Heart left ventricle (tissue), 16 donors: ENCODE data around the gene KRT34. TPM values are rescaled to one million over a fixed set of nuclear protein-coding genes. Genes with fewer than 3 reads are reported as not detected.
"Not testable (repeated sequence)": the region's sequence is repeated elsewhere in the genome, so short reads cannot be mapped to it uniquely, and the experiment has no call there.

Source experiments
- ATAC-seq, 4 donors: fragments of 200-7000 bp; cut with Tn5 transposase; one replicate each; pipeline ENCODE4 v1.9.1; 2020 to 2022; ENCODE audit warnings: moderate library complexity in 4 of 4, mild to moderate bottlenecking in 3 of 4, moderate number of reproducible peaks in 1 of 4
- DNase-seq, 5 donors: peaks; one replicate each; pipeline ENCODE4 v3.0.0-alpha.2; 2020
- H3K27ac ChIP-seq, 12 donors: fragments of 200-600 bp; sonication (generic) in 4 of 12; one replicate each; pipeline versions ENCODE4 v1.5.0 to v1.8.0; 2016 to 2022; ENCODE audit warnings: mild to moderate bottlenecking in 2 of 12
- H3K27me3 ChIP-seq, 9 donors: fragments of 200-600 bp; sonication (generic) in 2 of 9; one replicate each; pipeline versions ENCODE4 v1.5.1 to v1.8.0; 2016 to 2022; ENCODE audit warnings: mild to moderate bottlenecking in 3 of 9
- H3K36me3 ChIP-seq, 9 donors: fragments of 200-600 bp; sonication (generic) in 2 of 9; one replicate each; pipeline versions ENCODE4 v1.5.0 to v1.8.0; 2018 to 2022; ENCODE audit warnings: mild to moderate bottlenecking in 2 of 9
- H3K4me1 ChIP-seq, 12 donors: fragments of 200-600 bp; sonication (generic) in 4 of 12; one replicate each; pipeline versions ENCODE4 v1.5.0 to v1.8.0; 2016 to 2022; ENCODE audit warnings: mild to moderate bottlenecking in 3 of 12
- H3K4me3 ChIP-seq, 12 donors: fragments of 200-600 bp; sonication (generic) in 4 of 12; one replicate each; pipeline versions ENCODE4 v1.5.0 to v1.8.0; 2017 to 2022; ENCODE audit warnings: mild to moderate bottlenecking in 9 of 12, moderate library complexity in 4 of 12
- H3K9me3 ChIP-seq, 12 donors: fragments of 200-600 bp; sonication (generic) in 4 of 12; one replicate each; pipeline versions ENCODE4 v1.5.0 to v1.8.0; 2016 to 2022; ENCODE audit warnings: mild to moderate bottlenecking in 1 of 12
- POLR2A ChIP-seq, 2 donors: fragments of 450-650 bp; IDR thresholded peaks; one replicate each; pipeline ENCODE4 v1.6.1; 2017; ENCODE audit warnings: antibody characterized with exemption in 2 of 2, mild to moderate bottlenecking in 2 of 2, moderate library complexity in 2 of 2
- WGBS, 4 donors: extraction: QIAGEN DNeasy Blood & Tissue Kit in 2 of 4; methylation state at CpG; one replicate each; pipeline versions ENCODE4 v1.1.5 to v1.1.7; 2013 to 2018; 5-methylcytosine and 5-hydroxymethylcytosine counted together
- intact Hi-C, 10 donors: fragments of 100-400 bp; cut with DNase I; formaldehyde crosslinking; loops; one replicate each; pipeline versions ENCODE4 v1.11.1 to v1.14.2; 2022
- long read RNA-seq, 3 donors: library from polyadenylated mRNA; unstranded; transcript quantifications; one replicate each; pipeline ENCODE4 v2.0.0, GENCODE V29; 2020 to 2021
- polyA plus RNA-seq, 2 donors: library from polyadenylated mRNA; stranded (reverse); fragments of 200-250 nt; gene quantifications; one replicate each; pipeline ENCODE4 v1.2.3, GENCODE V29; 2013
- total RNA-seq, 9 donors: library from RNA; depleted of rRNA in 2 of 9; stranded (reverse); fragments of >200 nt in 2 of 9; fragmentation: NEBNext Ultra II Directional in 3 of 9; extraction: Animal tissue kit (Norgen Biotek cat#: 25700) in 3 of 9; gene quantifications; one replicate each; pipeline versions ENCODE4 v1.1.0 to v1.2.4, GENCODE V29; 2016 to 2023
- TF ChIP-seq, protein P1 (sequence below), 12 donors: fragments of 200-600 bp; sonication (generic) in 4 of 12; IDR thresholded peaks; one replicate each; pipeline versions ENCODE4 v1.5.0 to v1.8.0; 2018 to 2022; ENCODE audit warnings: antibody characterized with exemption in 12 of 12, mild to moderate bottlenecking in 5 of 12
- donor health status: ischemic (EF 13 %, LVEDD 7.1; RV severe dilation, severe dysfunction).
- donor health status: healthy with polysubstance abuse.
- donor health status: DM: no; HTN: yes; CAD: no.
- donor health status: DM: no; HTN: no; CAD: no.
- donor health status: ischemic (EF 25% LVEDD 6.9; RV normal size, moderate dysfunction).
- donor health status: ischemic (EF 25% LVEDD 5.7; RV mildly dilated, moderate dysfunction).
- donor health status: healthy.
- donor health status: DM: yes; HTN: yes; CAD: no.
- donor health status: ischemic (EF 35%, LVEDD 5.7; RV mildly dilated, moderate dysfunction).
- donor health status: nonischemic (EF 11% LVEDD 7.7; RV severe dilation, severe dysfunction).
- donor health status: DM: yes; HTN: yes; CAD: no.
- donor health status: PGD.
- donor health status: ischemic (EF 29% LVEDD 5.4; RV normal size, mild dysfunction).
- donor health status: nonischemic (EF 23%, LVEDD 6.1; RV moderate dilation, normal function).

KRT34 gene
- total RNA-seq (not detected), polyA plus RNA-seq (not detected)
- long read RNA-seq, donor 1 = 0 reads
- long read RNA-seq, donor 2 = 0 reads
- long read RNA-seq, donor 3 = 0 reads

DNA sequence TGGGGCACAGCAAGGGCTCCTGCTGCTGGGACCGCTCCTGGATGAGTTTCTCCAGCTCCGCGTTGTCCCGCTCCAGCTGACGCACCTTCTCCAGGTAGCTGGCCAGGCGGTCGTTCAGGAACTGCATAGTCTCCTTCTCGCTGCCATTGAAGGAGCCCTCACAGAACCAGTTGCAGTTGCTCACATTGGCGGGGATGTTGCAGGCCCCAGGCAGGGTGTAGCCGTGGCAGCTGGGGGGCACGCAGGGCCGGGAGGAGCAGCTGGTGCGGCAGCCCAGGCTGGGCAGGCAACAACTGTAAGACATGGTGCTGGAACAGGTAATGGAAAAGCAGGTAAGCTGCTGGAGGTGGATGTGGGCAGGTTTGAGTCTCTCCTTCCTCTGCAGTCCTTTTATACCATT, at the start of gene KRT34:
Gene KRT34 (minus strand): TSS at position 364 of the 400 bp plus-strand sequence. CDS start 60 bp downstream, at position 304.
- H3K4me3 ChIP-seq, H3K27me3 ChIP-seq, H3K27ac ChIP-seq, ATAC-seq, H3K4me1 ChIP-seq, H3K36me3 ChIP-seq, intact Hi-C loops, DNase-seq: not testable (repeated sequence)
- 87 to 90% (median 89%) methylated on average over 12 to 13 of the region's 13 CpGs for WGBS, 4 donors
- peaks cover 0 to 21% (median 12%) of the 10 kb centered on the region in 12 donors for H3K9me3 ChIP-seq

- H3K4me3 ChIP-seq, intact Hi-C loops, H3K4me1 ChIP-seq, ATAC-seq, H3K27ac ChIP-seq, H3K36me3 ChIP-seq, DNase-seq, H3K9me3 ChIP-seq: not testable (repeated sequence)
- 75 to 81% (median 77%) methylated on average over 9 of the region's 9 CpGs for WGBS, 4 donors
- H3K27me3 ChIP-seq = peaks cover 0 to 21% (median 0%) of the 10 kb centered on the region in 9 donors
Measured at GRCh38 chr17:41430376-41430775, 48.3 kb upstream of the KRT34 start.

DNA sequence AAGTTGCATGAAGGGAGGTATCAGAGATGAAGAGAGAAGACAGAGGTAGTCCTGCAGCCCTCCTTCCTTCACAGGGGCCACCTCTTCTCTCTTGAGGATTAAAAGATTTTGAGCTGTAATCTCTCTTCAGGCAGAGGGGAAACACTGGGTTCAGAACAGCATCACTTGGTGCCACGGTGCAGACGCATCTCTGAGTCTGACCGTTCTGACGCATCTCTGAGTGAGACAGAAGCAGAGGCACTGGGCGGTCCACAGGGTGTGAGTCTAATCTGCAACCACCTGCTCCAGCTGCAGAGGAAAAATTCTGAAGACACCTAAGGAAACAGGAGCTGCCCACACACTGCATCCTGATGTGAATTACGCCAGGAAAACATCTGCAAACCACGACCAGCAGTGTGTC, 47.6 kb upstream of the KRT34 start:
- Histone ChIP-seq H3K9me3 (no peaks in the 10 kb centered on the region), H3K27ac (no peak overlapping the region), H3K4me1 (peaks cover 0 to 9% (median 0%) of the 10 kb centered on the region in 12 donors), H3K27me3 (peaks cover 0 to 21% (median 0%) of the 10 kb centered on the region in 9 donors), H3K36me3 (no peaks in the 10 kb centered on the region), H3K4me3 (no peak overlapping the region)
- DNase-seq (no peak), ATAC-seq (no peak)
- no peak for TF ChIP-seq POLR2A (IDR thresholded peaks at IDR 0.05)
- TF ChIP-seq, protein P1, sequence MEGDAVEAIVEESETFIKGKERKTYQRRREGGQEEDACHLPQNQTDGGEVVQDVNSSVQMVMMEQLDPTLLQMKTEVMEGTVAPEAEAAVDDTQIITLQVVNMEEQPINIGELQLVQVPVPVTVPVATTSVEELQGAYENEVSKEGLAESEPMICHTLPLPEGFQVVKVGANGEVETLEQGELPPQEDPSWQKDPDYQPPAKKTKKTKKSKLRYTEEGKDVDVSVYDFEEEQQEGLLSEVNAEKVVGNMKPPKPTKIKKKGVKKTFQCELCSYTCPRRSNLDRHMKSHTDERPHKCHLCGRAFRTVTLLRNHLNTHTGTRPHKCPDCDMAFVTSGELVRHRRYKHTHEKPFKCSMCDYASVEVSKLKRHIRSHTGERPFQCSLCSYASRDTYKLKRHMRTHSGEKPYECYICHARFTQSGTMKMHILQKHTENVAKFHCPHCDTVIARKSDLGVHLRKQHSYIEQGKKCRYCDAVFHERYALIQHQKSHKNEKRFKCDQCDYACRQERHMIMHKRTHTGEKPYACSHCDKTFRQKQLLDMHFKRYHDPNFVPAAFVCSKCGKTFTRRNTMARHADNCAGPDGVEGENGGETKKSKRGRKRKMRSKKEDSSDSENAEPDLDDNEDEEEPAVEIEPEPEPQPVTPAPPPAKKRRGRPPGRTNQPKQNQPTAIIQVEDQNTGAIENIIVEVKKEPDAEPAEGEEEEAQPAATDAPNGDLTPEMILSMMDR (IDR thresholded peaks at IDR 0.05) = no peak
- intact Hi-C loops = no loop called here
- 58 to 73% (median 63%) methylated on average over 7 of the region's 7 CpGs for WGBS, 4 donors

GRCh38 chr17:41428591-41429291, 46.6 kb upstream of the KRT34 start:
- Histone ChIP-seq H3K9me3 (no peaks in the 10 kb centered on the region), H3K27ac (no peak overlapping the region), H3K4me3 (no peak overlapping the region), H3K36me3 (no peaks in the 10 kb centered on the region), H3K27me3 (peaks cover 0 to 21% (median 0%) of the 10 kb centered on the region in 9 donors), H3K4me1 (peaks cover 0 to under 1% (median 0%) of the 10 kb centered on the region in 12 donors)
- intact Hi-C loops = no loop called here
- WGBS, 4 donors = 55 to 62% (median 58%) methylated on average over 4 of the region's 4 CpGs
- DNase-seq = no peak
- no peak for TF ChIP-seq POLR2A (IDR thresholded peaks at IDR 0.05)
- TF ChIP-seq, protein P1 (IDR thresholded peaks at IDR 0.05) = no peak
- no peak for ATAC-seq

DNA sequence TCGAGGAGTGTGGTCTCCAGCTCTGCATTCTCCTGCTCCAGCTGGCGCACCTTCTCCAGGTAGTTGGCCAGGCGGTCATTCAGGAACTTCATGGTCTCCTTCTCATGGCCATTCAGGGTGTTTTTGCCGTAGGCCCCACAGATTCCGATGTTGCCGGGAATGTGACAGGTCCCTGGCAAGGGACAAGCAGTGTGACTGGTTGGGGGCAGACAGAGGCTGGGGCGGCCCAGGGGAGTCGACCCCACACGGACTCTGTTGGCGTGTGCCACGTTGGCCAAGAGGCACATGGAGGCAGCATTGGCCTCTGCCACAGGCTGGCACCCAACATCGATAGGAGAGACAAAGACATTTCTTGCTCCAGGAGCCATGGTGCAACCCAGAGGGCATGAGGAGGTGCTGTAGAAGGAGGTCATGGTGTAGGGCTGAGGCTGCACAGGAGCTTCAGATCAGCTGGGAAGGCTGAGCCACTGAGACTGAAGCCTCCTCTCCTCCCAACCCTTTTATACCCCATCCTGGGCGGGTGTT, 42.1 kb upstream of the KRT34 start, which contains the start of gene KRT37:
Gene KRT37 (minus strand): TSS at position 475 of the 525 bp plus-strand sequence. CDS start 62 bp downstream, at position 413.
- no peak for ATAC-seq
- H3K27ac ChIP-seq = no peak within 1 kb of the TSS
- TF ChIP-seq POLR2A (IDR thresholded peaks at IDR 0.05) = no peak
- TF ChIP-seq, protein P1 (IDR thresholded peaks at IDR 0.05) = no peak
- H3K4me3 ChIP-seq = no peak within 1 kb of the TSS
- intact Hi-C loops = no loop called here
- WGBS, 4 donors = 89 to 92% (median 91%) methylated on average over 12 to 13 of the region's 13 CpGs
- DNase-seq = no peak
- no peaks in the 10 kb centered on the region for H3K9me3 ChIP-seq
- H3K4me1 ChIP-seq = no peaks in the 10 kb centered on the region
- H3K27me3 ChIP-seq = peaks cover 0 to 7% (median 0%) of the 10 kb centered on the region in 9 donors
- H3K36me3 ChIP-seq = no peaks in the 10 kb centered on the region

- ATAC-seq = peak in 1 of 4 donors; percentile 29
- H3K4me3 ChIP-seq, H3K36me3 ChIP-seq, H3K4me1 ChIP-seq, H3K9me3 ChIP-seq, H3K27ac ChIP-seq, intact Hi-C loops, H3K27me3 ChIP-seq, DNase-seq: not testable (repeated sequence)
- 80 to 97% (median 88%) methylated on average over 9 to 11 of the region's 11 CpGs for WGBS, 4 donors
Measured at GRCh38 chr17:41422586-41422985, 40.5 kb upstream of the KRT34 start.
